Frontal cortex (tissue), 4 donors: ENCODE data around the gene PHF20. TPM values are rescaled to one million over a fixed set of nuclear protein-coding genes. Genes with fewer than 3 reads are reported as not detected.
"Not testable (repeated sequence)": the region's sequence is repeated elsewhere in the genome, so short reads cannot be mapped to it uniquely, and the experiment has no call there.

Experiments
- DNase-seq, 2 donors: peaks; one replicate each; pipeline ENCODE4 v3.0.0; 2012; ENCODE audit warnings: low spot score in 2 of 2
- FAIRE-seq: peaks from 2 replicates; lab custom pipeline; 2012; peaks lifted over from hg19 to GRCh38; lab: Jason Lieb, UNC
- total RNA-seq: library from RNA; depleted of rRNA; stranded (reverse); fragments of >200 nt; gene quantifications from one replicate; pipeline ENCODE4 v1.2.3, GENCODE V29; 2014
- donor health status: control.
- donor health status: control.
- donor health status: control.

The PHF20 gene
- total RNA-seq, 1 donor from 2014 or later, result 53.8 TPM

DNA sequence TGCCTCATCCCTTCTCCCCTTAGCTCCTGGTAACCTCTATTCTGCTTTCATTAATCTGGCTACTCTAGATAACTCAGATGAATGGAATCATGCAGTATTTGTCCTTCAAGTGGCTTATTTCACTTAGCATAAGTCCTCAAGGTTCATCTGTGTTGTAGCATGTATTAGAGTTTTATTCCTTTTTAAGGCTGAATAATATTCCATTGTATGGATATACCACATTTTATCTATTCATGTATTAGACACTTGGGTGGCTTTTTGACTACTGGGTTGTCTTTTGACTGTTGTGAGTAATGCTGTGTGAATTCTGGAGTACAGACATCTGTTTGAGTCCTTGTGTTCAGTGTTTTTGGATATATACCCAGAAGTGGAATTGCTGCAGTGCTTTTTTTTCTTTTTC, 58.4 kb downstream of the PHF20 start:
- no peak for FAIRE-seq
- no peak for DNase-seq

DNA sequence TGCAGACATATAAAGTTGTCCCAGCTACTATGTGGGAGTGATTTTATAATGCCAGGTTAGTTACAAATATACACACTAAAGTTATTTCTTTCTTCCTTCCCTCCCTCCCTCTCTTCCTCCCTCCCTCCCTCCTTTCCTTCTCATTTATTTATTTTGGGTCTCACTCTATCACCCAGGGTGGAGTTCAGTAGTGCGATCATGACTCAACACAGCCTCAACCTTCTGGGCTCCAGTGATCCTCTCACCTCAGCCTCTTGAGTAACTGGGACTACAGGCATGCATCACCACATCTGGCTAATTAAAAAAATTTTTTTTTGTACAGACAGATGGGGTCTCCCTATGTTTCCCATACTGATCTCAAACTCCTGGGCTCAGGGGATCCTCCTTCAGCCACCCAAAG, 59.2 kb downstream of the PHF20 start:
- no peak for DNase-seq
- no peak for FAIRE-seq

DNA sequence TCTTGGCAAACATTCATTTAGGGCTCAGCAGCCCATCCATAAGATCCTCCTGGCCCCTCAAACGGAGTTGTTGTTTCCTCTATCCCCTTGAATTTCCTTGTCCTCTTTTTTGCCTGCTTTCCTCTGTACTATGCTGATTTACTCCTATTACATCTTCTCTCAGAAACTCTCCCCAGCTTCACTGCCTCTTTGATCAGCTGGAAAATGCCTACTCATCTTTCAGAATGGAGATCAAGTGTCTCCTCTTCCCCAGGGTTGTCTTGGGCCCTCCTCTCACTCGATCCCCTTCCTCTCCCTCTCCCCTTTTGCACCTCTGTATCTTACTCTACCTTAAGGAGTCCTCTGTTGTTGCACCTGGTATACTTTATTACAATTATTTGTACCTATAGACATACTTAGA, 60.2 kb downstream of the PHF20 start:
- no peak for DNase-seq

DNA sequence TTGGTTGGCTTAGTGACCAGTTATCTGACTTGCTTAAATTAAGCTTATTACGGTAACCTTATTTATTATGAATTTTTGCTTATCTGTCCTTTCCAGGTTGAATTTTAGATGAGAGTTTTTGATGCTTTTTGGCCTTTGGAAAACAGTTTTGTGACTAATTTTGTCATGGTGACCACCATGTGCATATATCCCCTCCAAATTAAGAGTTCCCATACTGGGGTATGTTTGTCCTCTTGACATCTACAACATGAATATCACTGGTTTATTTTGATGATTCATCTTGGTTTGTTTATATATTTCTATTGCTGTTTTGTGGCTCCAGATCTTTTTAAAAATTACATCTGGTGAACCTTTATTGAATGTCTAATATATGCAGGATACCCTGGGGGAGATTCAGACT, 61.4 kb downstream of the PHF20 start:
- FAIRE-seq (no peak), DNase-seq (no peak)

More for the DNA sequence above, 60.2 kb downstream of the PHF20 start:
- no peak for FAIRE-seq

DNA sequence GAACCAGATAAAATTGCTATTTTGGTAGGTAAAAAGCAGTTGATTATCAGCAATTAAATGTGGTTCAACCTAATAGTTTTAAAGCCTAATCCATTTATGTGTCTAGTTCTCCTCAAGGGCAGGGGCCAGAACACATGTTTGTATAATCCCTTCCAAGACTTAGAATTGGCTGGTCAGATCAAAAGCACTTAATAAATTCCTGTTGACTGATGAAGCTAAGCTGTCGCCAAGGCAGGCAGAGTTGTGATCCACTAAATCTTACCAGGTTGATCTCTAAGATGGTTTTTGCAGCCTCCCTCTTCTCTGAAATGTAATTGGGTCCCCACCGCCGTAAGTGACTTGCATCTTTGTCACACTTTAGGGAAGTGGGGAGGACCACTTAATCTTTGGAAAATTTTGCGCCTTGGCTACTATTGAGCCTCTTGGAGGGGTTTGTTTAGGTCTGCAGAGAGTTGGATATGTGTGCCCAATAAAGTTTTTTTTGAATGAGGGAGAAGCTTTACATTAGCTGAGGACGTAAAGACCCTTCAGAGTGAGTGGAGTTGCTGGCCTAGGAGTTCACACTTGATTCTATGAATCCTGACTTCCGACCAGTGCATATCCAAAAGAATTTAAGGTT, 65.9 kb downstream of the PHF20 start:
- no peak for FAIRE-seq
- no peak for DNase-seq

DNA sequence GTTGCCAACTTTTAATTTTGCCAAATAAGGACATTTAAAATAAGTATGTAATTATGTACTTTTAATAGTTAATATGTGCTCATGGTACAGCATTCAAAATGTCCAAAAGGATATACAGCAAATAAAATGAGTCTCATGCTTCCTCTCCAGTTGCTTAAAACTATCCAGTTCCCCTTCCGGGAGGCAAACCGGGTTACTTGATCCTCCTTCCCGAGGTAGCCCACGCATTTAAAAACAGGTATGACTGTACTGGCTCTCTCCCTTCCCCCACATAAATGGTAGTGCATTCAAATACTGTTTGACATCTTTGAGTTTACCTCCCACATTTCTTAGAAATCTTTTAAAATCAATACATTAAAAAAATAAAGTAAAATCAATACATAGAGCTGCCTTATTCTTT, 66.4 kb downstream of the PHF20 start:
- DNase-seq (no peak), FAIRE-seq (no peak)

DNA sequence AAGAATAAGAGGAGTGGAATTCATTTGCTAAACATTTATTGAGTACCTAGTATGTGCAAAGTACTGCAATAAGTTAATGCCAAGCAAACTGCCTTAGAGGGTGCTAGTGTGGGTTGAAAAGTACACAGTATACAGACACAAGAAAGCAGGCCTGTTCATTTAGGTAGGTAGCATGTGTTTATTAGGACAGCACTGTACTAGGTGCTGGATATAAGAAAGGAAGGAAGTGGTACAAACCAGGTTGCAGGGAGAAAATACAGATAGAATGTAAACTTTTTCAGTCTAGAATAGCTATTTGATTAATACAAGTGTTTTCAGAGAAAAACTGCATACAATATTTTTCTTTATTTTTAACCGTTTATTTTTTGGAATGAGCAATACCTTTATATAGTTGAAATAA, 68.1 kb downstream of the PHF20 start:
- no peak for FAIRE-seq

DNA sequence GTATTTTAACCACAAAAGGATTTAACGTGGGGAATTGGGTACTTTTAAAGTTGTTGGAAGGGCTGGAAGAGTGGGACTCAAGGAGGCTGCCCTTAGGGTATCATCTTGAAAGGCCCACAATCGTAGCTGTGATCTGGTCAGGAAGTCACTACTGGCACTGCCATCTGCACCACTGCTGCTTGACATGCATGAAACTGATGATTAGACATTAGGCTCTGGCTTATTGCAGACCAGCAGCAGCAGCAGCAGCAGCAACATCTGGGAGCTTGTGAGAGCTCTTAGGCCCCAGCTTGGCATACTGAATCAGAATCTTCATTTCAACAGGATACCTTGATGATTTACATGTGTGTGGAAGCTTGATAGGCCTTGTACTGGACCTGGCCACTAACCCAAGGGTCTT, 68.6 kb downstream of the PHF20 start:
- no peak for FAIRE-seq
- DNase-seq, result no peak

More for the DNA sequence above, 68.1 kb downstream of the PHF20 start:
- no peak for DNase-seq

DNA sequence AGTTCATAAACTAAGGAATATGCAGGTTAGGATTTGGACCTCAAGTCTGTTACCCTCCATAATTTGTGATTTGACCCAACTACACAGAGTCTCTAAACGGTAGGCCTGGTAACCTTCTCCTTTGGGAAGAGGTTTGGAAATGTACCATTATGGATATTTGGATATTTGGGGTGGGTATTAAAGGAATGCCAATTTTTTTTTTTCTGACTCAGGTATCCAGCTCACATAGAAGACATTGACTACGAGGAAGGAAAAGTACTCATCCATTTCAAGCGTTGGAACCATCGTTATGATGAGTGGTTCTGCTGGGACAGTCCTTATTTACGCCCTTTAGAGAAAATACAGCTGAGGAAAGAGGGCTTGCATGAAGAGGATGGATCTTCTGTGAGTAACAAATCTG, 70.5 kb downstream of the PHF20 start:
- DNase-seq, result no peak
- FAIRE-seq, result no peak

DNA sequence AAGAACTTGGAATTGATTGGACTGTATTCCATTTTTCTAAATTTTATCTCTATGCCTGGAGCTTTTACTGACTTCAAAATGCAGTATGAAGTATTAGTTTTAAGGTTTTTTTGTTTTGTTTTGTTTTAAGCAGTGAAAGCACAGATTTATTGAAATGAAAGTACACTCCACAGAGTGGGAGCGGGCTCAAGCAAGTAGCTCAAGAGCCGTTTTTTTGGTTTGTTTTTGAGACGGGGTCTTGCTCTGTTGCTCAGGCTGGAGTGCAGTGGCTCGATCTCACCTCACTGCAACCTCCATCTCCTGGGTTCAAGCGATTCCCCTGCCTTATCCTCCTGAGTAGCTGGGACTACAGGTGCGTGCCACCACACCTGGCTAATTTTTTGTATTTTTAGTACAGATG, 72.1 kb downstream of the PHF20 start:
- FAIRE-seq, DNase-seq: not testable (repeated sequence)

DNA sequence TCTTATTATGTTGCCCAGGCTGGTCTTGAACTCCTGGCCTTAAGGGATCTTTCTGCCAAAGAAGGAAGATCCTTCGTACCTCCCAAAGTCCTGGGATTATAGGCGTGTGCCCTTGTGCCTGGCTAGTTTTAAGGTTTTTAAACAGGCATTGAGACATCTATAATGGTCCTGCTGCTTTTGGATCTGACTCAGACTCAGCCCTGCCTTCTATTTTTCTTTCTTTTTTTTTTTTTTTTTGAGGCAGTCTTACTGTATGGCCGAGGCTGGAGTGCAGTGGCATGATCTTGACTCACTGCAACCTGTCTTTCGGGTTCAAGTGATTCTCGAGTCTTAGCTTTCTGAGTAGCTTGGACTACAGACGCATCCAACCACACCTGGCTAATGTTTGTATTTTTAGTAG, 73.7 kb downstream of the PHF20 start:
- DNase-seq (no peak), FAIRE-seq (no peak)

DNA sequence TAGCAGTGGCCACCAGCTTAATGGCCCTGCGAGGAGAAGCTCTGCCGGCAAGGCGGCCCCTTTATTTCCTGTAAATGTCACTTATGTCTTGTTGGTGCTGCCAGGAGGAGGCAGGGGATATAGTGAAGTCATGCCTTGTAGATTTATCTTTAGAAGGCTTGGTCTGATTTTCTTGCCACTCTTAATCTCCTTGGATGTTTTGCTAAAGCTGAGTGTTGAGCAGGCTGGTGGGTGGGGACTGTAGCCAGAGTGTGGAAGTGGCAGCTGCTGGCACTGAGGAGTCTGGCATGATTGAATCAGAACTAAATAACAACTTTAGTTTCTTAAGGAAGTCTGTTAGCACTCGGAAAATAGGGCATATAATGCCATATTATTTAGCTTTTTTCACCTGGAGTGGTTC, 77.9 kb downstream of the PHF20 start:
- FAIRE-seq, result no peak
- DNase-seq, result no peak

DNA sequence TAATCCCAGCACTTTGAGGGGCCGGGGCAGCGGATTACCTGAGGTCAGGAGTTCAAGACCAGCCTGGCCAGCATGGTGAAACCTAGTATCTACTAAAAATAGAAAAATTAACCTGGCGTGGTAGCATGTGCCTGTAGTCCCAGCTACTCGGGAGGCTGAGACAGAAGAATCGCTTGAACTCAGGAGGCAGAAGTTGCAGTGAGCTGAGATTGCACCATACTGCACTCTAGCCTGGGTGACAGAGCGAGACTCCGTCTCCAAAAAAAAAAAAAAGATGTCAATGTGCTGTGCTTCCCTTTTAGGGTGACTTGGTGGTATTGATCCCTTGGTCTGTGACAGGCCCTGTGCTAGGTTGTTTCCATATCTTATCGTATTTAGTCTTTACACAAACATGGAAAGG, 79.8 kb downstream of the PHF20 start:
- FAIRE-seq, result not testable (repeated sequence)

DNA sequence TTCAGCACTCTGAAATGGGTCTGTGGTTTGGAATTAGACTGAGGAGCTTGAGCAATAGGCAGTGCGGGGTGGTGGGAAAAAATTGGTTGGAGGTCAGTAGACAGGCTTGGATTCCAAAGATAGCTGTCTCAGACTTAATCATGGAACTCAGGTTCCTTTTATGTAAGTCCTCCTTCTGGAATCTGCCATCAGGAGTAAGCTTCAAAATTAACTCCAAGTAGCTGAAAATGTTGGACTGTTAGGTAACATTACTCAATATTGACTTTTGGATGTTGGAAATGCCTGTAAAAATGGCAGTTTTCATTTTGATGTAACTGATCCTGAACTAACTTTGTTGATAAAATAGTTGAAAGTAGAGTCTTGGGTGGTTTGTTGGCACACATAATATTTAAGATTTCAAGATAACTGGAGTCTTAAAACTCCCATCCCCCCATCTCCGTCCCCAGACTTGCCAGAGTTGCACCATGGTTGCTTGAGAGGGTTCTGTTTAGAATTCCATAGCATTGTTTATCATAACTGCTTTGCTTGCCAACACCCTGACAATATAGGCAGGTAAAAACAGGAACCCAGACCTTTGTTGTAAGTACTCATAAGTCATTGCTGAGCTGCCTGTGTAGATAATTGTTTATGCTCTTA, 83.0 kb downstream of the PHF20 start:
- no peak for FAIRE-seq

More for the DNA sequence above, 79.8 kb downstream of the PHF20 start:
- not testable (repeated sequence) for DNase-seq

DNA sequence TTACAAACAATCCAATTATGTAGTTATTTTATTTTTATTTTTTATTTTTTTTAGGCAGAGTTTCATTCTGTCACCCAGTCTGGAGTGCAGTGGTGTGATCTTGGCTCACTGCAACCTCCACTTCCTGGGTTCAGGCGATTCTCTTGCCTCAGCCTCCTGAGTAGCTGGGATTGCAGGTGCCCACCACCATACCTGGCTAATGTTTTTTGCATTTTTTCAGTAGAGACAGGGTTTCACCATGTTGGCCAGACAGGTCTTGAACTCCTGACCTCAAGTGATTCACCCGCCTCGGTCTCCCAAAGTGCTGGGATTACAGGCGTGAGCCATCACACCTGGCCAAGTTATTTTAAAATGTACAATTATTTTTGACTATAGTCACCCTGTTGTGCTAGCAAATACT, 83.8 kb downstream of the PHF20 start:
- not testable (repeated sequence) for DNase-seq, FAIRE-seq

More for the DNA sequence above, 83.0 kb downstream of the PHF20 start:
- DNase-seq, result no peak

DNA sequence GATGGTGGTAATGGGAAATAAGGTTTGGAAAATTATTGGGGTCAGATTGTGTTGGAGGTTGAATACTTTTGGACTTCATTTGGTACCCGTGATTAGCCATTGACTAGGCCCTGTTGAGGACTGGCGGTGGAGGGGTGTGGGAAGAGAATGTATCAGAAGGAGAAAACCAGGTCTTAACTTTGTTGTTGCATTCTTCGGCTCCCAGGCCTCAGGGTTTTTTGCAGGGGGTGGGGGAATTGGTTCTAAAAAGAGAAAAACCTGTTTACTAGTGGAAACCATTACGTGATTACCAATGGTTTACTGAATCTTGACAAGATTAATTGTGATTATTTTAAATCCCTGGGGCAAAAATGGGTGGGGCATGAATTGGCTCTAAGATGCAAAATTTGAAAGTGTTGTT, 85.1 kb downstream of the PHF20 start:
- FAIRE-seq (no peak), DNase-seq (no peak)

DNA sequence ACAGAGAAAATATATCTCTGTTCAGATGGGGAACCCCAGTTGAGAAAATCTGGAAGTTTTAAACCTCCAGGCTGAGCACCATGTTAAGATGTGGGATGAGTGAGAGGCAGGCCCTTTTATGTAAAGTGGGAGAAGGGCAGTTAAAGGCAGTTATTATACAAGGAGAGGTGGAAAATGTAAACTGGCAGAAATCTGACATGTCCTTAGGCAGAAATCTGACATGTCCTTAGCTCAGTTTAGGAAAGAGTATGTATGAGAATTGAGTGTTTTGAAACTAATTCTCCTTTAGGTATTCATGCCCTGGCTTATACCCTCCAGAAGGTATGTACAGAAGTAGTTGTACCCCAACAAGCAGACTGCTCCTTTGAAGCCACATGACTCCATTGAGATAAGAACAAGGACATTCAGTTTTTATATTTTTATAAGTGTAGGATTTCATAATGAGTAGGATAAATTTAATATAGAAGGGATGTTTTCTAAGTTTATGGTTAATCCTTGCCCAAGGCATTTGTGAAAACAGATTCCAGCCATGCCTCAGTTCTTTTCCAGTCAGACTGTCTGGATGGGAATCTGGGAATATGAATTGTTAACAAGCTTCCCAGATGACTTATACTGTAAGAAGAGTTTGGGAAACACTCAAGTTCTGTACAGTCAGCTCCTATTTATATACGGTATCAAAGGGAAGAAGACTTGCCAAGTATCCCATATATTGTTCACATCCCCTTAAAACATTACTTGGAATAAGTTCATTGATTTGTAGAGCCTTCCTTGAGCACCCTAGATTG, 94.8 kb downstream of the PHF20 start:
- DNase-seq, result no peak
- FAIRE-seq, result no peak

DNA sequence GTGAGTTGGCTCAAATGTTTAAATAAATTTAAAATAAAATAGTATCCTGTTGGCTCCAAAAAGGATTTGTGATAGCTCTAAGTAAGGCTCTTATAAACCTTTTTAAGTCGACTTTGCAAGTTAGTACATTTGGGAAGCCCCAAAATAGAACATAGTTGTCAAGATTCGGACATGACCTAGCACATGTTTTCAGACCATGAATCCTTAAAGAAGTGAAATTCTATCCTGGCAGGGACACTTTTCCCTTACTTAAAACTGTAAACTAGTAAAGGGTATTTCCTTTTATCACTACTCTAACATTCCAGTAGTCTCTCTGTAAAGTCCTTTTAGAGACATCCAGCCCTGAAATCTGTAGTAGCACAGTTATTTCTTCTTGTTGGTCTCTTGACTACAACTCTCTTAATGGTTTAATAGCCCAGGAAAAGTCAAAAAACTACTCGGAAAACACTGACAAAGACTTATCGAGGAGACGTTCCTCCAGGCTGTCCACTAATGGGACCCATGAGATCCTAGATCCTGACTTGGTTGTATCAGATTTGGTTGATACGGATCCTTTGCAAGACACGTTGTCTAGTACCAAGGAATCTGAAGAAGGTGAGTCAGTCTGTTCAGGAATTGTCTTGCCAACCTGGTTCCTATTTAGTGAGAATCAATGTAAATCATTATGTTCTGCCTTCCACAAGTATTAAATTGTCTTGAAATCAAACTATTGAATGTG, 98.9 kb downstream of the PHF20 start:
- DNase-seq (no peak), FAIRE-seq (no peak)

DNA sequence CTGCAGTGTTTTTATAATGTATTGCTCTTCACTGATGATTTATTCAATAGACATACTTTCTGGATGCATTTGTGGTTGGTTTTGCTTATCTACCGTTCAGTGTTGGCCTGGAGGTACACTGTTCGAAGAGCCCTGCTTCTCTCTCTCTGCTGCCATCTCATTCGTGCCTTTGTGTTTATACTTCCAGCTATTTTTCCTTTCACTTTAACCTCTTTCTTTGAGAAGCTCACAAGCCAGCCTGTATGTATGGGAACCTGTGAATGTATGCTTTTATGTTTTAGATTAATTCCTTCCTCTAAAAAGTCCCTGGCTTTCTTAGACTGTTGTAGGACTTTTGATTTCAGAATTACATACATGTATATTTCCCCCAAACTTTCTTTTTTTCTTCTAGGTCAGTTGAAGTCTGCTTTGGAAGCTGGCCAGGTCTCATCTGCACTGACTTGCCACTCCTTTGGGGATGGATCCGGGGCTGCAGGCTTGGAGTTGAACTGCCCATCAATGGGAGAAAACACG, 99.5 kb downstream of the PHF20 start:
- DNase-seq, result no peak
- no peak for FAIRE-seq

DNA sequence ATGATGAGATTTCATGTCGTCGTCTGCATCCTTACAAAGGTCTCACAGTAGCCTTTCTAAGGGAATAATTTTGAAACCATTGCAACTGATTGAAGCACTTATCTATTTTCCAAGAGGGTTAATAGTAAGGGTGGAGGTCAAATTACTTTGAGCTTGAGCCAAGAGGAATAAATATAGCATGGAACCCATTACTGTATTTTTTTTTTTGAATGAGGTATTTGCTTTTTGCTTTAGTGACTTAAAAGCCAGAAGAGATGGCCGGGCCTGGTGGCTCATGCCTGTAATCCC, 104.2 kb downstream of the PHF20 start:
- no peak for FAIRE-seq

More for the DNA sequence above, 104.2 kb downstream of the PHF20 start:
- no peak for DNase-seq
